GM19043 (cell line): ENCODE results near the gene GOLGA2.
"Not testable (repeated sequence)": the region's sequence is repeated elsewhere in the genome, so short reads cannot be mapped to it uniquely, and the experiment has no call there.

Experiments
- ATAC-seq: cut with Tn5 transposase; IDR thresholded peaks from one replicate; pipeline ENCODE4 v1.9.1; 2021; ENCODE audit warnings: low read depth; ENCODE audit not compliant: unreplicated experiment

The GOLGA2 gene

GRCh38 chr9:128296340-128297220 is 20.8 kb upstream of the GOLGA2 start:
- no peak for ATAC-seq

GRCh38 chr9:128294142-128294541 is 18.3 kb upstream of the GOLGA2 start:
- no peak for ATAC-seq

GRCh38 chr9:128293091-128293490 is 17.3 kb upstream of the GOLGA2 start:
- no peak for ATAC-seq

DNA sequence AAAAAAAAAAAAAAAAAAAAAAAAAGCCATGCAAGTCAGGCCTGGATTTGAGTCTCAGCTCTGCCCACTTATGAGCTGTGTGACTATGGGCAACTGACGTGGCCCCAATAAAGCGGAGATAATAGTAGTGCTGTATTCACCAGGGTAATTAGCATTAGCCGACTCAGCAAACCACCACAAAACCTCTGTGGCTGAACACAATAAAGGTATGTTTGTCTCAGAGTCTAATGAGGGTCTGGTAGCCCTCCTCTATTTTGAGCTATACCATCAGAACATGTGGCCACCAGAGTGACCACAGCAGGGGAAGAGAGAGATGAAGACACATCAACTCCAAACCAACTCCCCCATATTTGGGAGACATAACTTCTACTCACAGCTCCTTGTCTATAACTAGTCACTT is 16.2 kb upstream of the GOLGA2 start:
- ATAC-seq: no peak

DNA sequence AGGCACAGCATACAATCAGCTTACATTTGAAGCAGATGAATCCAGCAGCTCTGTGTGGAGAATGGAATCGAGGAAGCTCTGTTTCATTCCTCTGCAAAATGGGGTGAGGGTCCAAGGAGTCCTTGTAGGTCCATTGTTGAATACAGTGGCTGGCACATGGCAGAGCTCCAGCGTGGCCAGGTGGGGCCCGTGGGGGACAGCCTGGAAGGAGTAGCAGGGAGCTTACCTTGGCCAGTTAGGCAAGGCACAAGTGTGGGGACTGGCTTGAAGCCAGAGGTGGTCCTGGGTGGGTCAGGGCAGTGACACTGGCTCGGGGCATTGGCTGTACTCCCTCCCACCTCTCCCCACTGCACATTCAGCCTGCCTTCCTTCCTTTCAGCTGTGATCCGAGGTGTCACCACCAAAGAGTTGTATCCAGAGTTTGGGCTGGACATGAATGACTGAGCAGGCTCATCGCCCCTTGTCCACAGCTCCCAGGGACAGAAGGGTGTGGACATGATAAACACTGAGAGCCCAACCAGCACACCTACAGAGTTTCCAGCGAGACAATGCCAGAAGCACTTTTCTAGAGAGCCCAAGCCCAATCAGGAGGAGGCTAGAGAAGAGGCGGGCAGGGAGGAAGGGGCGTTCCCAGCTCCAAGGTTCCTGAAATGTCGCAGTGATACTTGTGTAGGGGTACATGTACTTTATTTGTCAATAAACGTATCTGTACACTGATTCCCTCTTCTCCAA is 12.6 kb upstream of the GOLGA2 start:
- no peak for ATAC-seq

- no peak for ATAC-seq
Observed at GRCh38 chr9:128286440-128286839, 10.6 kb upstream of the GOLGA2 start.

GRCh38 chr9:128285033-128285784 is 9.4 kb upstream of the GOLGA2 start:
- no peak for ATAC-seq

- no peak for ATAC-seq
Observed at GRCh38 chr9:128282500-128282899, 6.7 kb upstream of the GOLGA2 start.

GRCh38 chr9:128280084-128280622 is 4.3 kb upstream of the GOLGA2 start:
- no peak for ATAC-seq

DNA sequence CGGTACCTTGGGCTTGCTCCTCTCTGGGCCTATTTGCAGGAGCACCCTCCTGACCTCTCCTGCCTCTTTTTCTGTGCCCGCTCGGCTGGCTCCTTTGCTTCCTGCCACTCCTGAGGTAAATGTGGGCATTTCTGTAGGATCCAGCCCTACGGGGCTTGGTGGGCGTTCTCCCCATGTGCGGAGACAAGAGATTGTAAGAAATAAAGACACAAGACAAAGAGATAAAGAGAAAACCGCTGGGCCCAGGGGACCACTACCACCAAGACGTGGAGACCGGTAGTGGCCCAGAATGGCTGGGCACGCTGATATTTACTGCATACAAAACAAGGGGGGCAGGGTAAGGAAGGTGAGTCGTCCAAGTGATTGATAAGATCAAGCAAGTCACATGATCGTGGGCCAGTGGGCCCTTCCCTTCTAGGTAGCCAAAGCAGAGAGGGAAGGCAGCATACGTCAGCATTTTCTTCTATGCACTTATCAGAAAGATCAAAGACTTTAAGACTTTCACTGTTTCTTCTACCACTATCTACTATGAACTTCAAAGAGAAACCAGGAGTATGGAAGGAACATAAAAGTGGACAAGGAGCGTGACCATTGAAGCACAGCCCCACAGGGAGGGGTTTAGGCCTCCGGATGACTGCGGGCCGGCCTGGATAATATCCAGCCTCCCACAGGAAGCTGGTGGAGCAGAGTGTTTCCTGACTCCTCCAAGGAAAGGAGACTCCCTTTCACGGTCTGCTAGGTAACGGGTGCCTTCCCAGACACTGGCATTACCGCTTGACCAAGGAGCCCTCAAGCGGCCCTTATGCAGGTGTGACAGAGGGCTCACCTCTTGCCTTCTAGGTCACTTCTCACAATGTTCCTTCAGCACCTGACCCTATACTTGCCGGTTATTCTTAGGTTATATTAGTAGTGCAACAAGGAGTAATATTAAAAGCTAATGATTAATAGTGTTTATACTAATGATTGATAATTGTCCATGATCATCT is 3.6 kb upstream of the GOLGA2 start:
- ATAC-seq: not testable (repeated sequence)

GRCh38 chr9:128276574-128277270 is 915 bp upstream of the GOLGA2 start:
- no peak for ATAC-seq

- peak; percentile 92 for ATAC-seq
Observed at GRCh38 chr9:128276008-128276573, 284 bp upstream of the GOLGA2 start, which contains the start of gene SWI5. Gene SWI5 (plus strand): TSS chr9:128276276.

DNA sequence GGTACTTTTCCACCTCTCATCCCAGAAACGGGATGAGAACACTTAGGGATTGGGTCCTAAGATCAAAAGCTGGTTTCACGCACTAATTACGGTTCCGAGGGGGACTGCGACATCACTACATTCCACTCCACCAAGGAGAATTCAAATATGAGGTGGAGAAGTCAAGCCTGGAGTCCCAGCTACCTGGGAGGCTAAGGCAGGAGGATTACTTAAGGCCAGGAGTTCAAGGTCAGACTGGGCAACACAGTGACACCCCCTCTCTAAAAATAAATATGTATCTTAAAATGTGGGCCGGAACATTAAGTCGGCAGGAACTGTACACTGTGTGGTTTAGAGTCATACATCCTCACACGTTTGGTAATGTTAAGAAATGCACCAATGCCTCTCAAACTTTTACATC is 1.6 kb downstream of the GOLGA2 start:
- ATAC-seq: no peak

GRCh38 chr9:128271512-128271911 is 4.3 kb downstream of the GOLGA2 start:
- ATAC-seq: no peak

- no peak for ATAC-seq
Observed at GRCh38 chr9:128271112-128271511, 4.7 kb downstream of the GOLGA2 start.

- ATAC-seq: no peak
Observed at GRCh38 chr9:128266868-128267590, 8.8 kb downstream of the GOLGA2 start.

- ATAC-seq: no peak
Observed at GRCh38 chr9:128265348-128265847, 10.4 kb downstream of the GOLGA2 start.

- ATAC-seq: no peak
Observed at GRCh38 chr9:128262687-128263086, 13.1 kb downstream of the GOLGA2 start.
